H9 (cell line): Measurements from ENCODE around the gene NKX1-1. TPM values are rescaled to one million over a fixed set of nuclear protein-coding genes. Genes with fewer than 3 reads are reported as not detected.

Experiments
- DNase-seq: peaks from one replicate; pipeline ENCODE4 v3.0.0-alpha.2; 2017
- H2AFZ ChIP-seq: one replicate; pipeline ENCODE4 v1.6.1; 2013; ENCODE audit warnings: mild to moderate bottlenecking, low read length, control low read depth, moderate library complexity
- H2AK5ac ChIP-seq: 2 replicates; pipeline ENCODE4 v1.6.1; 2013; ENCODE audit warnings: low read length, control low read depth, mixed read lengths; ENCODE audit not compliant: insufficient read length
- H2BK120ac ChIP-seq: one replicate; pipeline ENCODE4 v1.6.1; 2013; ENCODE audit warnings: low read depth, mild to moderate bottlenecking, low read length, control low read depth, inconsistent platforms; ENCODE audit not compliant: poor library complexity, severe bottlenecking
- H2BK12ac ChIP-seq: 2 replicates; pipeline ENCODE4 v1.6.1; 2013; ENCODE audit warnings: low read length, control low read depth, mixed read lengths, low read depth; ENCODE audit not compliant: insufficient read length
- H2BK15ac ChIP-seq: 2 replicates; pipeline ENCODE4 v1.6.1; 2013; ENCODE audit warnings: low read depth, low read length, control low read depth
- H2BK20ac ChIP-seq: one replicate; pipeline ENCODE4 v1.6.1; 2013; ENCODE audit warnings: low read depth, mild to moderate bottlenecking, low read length, control low read depth, inconsistent platforms; ENCODE audit not compliant: poor library complexity, severe bottlenecking
- H2BK5ac ChIP-seq: 2 replicates; pipeline ENCODE4 v1.6.1; 2013; ENCODE audit warnings: low read length, control low read depth, mixed read lengths; ENCODE audit not compliant: insufficient read length
- H3K14ac ChIP-seq: 2 replicates; pipeline ENCODE4 v1.6.1; 2013; ENCODE audit warnings: low read length, control low read depth; ENCODE audit not compliant: insufficient read depth
- H3K18ac ChIP-seq: 2 replicates; pipeline ENCODE4 v1.6.1; 2013; ENCODE audit warnings: low read depth, mild to moderate bottlenecking, mixed read lengths, low read length, control low read depth; ENCODE audit not compliant: insufficient read length
- H3K23ac ChIP-seq: 2 replicates; pipeline ENCODE4 v1.6.1; 2013; ENCODE audit warnings: low read length, control low read depth, mixed read lengths, low read depth; ENCODE audit not compliant: insufficient read length
- H3K23me2 ChIP-seq: 2 replicates; pipeline ENCODE4 v1.6.1; 2013; ENCODE audit warnings: low read depth, mild to moderate bottlenecking, mixed read lengths, low read length, control low read depth; ENCODE audit not compliant: insufficient read length, poor library complexity, severe bottlenecking
- H3K27ac ChIP-seq: 2 replicates; pipeline ENCODE4 v1.5.1; 2013; ENCODE audit warnings: low read length, control low read depth, mixed read lengths, low read depth; ENCODE audit not compliant: insufficient read length
- H3K27me3 ChIP-seq: 2 replicates; pipeline ENCODE4 v1.6.1; 2013; ENCODE audit warnings: low read length, control low read depth, inconsistent platforms; ENCODE audit not compliant: insufficient read depth
- H3K4ac ChIP-seq: 2 replicates; pipeline ENCODE4 v1.6.1; 2013; ENCODE audit warnings: low read depth, mild to moderate bottlenecking, control low read depth, inconsistent platforms, low read length, moderate library complexity
- H3K4me1 ChIP-seq: 2 replicates; pipeline ENCODE4 v1.6.1; 2013; ENCODE audit warnings: low read length, control low read depth, inconsistent platforms; ENCODE audit not compliant: insufficient read depth
- H3K4me2 ChIP-seq: 2 replicates; pipeline ENCODE4 v1.6.1; 2013; ENCODE audit warnings: low read length, control low read depth, mixed read lengths; ENCODE audit not compliant: insufficient read length, insufficient read depth
- H3K56ac ChIP-seq: 2 replicates; pipeline ENCODE4 v1.6.1; 2013; ENCODE audit warnings: low read depth, mild to moderate bottlenecking, mixed read lengths, low read length, control low read depth; ENCODE audit not compliant: insufficient read length
- H3K79me1 ChIP-seq: 2 replicates; pipeline ENCODE4 v1.6.1; 2013; ENCODE audit warnings: low read depth, mild to moderate bottlenecking, moderate library complexity, low read length, control low read depth, inconsistent platforms; ENCODE audit not compliant: insufficient read depth, poor library complexity, severe bottlenecking
- H3K79me2 ChIP-seq: 2 replicates; pipeline ENCODE4 v1.6.1; 2013; ENCODE audit warnings: low read length, control low read depth, inconsistent platforms; ENCODE audit not compliant: insufficient read depth
- H3K9ac ChIP-seq: 2 replicates; pipeline ENCODE4 v1.6.1; 2013; ENCODE audit warnings: low read length, control low read depth, mixed read lengths; ENCODE audit not compliant: insufficient read length; ENCODE audit errors: extremely low read depth
- H3K9me3 ChIP-seq: one replicate; pipeline ENCODE4 v1.6.1; 2013; ENCODE audit warnings: low read depth, low read length, inconsistent platforms; ENCODE audit not compliant: control insufficient read depth
- H3T11ph ChIP-seq: one replicate; pipeline ENCODE4 v1.6.1; 2013; ENCODE audit warnings: mild to moderate bottlenecking, low read length, control low read depth, inconsistent platforms
- H4K20me1 ChIP-seq: one replicate; pipeline ENCODE4 v1.6.1; 2013; ENCODE audit not compliant: control insufficient read depth, insufficient read length, insufficient read depth
- H4K5ac ChIP-seq: 2 replicates; pipeline ENCODE4 v1.6.1; 2013; ENCODE audit warnings: low read depth, mild to moderate bottlenecking, mixed read lengths, low read length, control low read depth; ENCODE audit not compliant: insufficient read length
- H4K8ac ChIP-seq: replicated peaks from 2 replicates; pipeline ENCODE4 v1.6.1; 2013; ENCODE audit warnings: low read length, control low read depth, mixed read lengths, low read depth; ENCODE audit not compliant: insufficient read length
- H4K91ac ChIP-seq: 2 replicates; pipeline ENCODE4 v1.6.1; 2013; ENCODE audit warnings: low read depth, mild to moderate bottlenecking, moderate library complexity, mixed read lengths, low read length, control low read depth; ENCODE audit not compliant: insufficient read length
- H3K27ac Mint-ChIP-seq, 3 experiments: 2 replicates in 2 of 3; 3 replicates in 1 of 3; pipeline ENCODE4 v1.8.0; 2020 to 2021; ENCODE audit warnings: mixed read lengths in 3 of 3, mild to moderate bottlenecking in 1 of 3, moderate library complexity in 1 of 3
- H3K27me3 Mint-ChIP-seq: 2 replicates; pipeline ENCODE4 v1.8.0; 2021; ENCODE audit warnings: low read depth, mild to moderate bottlenecking, moderate library complexity, mixed read lengths
- H3K36me3 Mint-ChIP-seq, 3 experiments: 2 replicates in 2 of 3; 3 replicates in 1 of 3; pipeline ENCODE4 v1.8.0; 2020 to 2021; ENCODE audit warnings: low read depth in 3 of 3, mixed read lengths in 3 of 3; ENCODE audit not compliant: insufficient read depth in 1 of 3
- H3K4me1 Mint-ChIP-seq, 2 experiments: 2 replicates each; pipeline ENCODE4 v1.8.0; 2020; ENCODE audit warnings: mixed read lengths in 2 of 2
- H3K4me3 Mint-ChIP-seq, 2 experiments: 2 replicates in 1 of 2; 3 replicates in 1 of 2; pipeline ENCODE4 v1.8.0; 2020 to 2021; ENCODE audit warnings: mild to moderate bottlenecking in 2 of 2, mixed read lengths in 2 of 2, moderate library complexity in 1 of 2
- H3K9me3 Mint-ChIP-seq, 2 experiments: 2 replicates in 1 of 2; 3 replicates in 1 of 2; pipeline ENCODE4 v1.8.0; 2020; ENCODE audit warnings: mild to moderate bottlenecking in 2 of 2, mixed read lengths in 2 of 2, moderate library complexity in 1 of 2
- CTCF ChIP-seq: fragments of 200-600 bp; sonication (generic); conservative IDR thresholded peaks from 3 replicates; pipeline ENCODE4 v1.8.0; 2021; ENCODE audit warnings: antibody characterized with exemption, mild to moderate bottlenecking
- WGBS: extraction: QIAGEN DNeasy Blood & Tissue Kit; methylation state at CpG from one replicate; pipeline ENCODE4 v1.1.7; 2013; ENCODE audit warnings: missing lambda C conversion rate, low lambda C conversion rate, mixed read lengths; ENCODE audit not compliant: insufficient read length; ENCODE audit errors: extremely low coverage; 5-methylcytosine and 5-hydroxymethylcytosine counted together
- total RNA-seq: library from RNA; stranded (reverse); gene quantifications from 2 replicates; pipeline ENCODE4 v1.2.1, GENCODE V29; 2021

The NKX1-1 gene
- total RNA-seq, 1 experiment from 2014 or later = not detected

- H3K36me3 Mint-ChIP-seq = peaks cover 0 to 7% (median 0%) of the 10 kb centered on the region in 3 experiments; a peak in 2 of 7 replicates
- Histone ChIP-seq H3K56ac (no peak overlapping the region), H3T11ph (no peak overlapping the region), H3K14ac (no peak overlapping the region), H3K4ac (no peak overlapping the region), H4K8ac (no peak overlapping the region), H3K79me1 (no peaks in the 10 kb centered on the region), H3K23me2 (no peaks in the 10 kb centered on the region), H2BK120ac (no peak overlapping the region), H4K5ac (no peak overlapping the region), H3K27me3 (no peaks in the 10 kb centered on the region), H3K4me1 (no peaks in the 10 kb centered on the region), H3K27ac (no peak overlapping the region), H2BK15ac (no peak overlapping the region), H2AK5ac (no peak overlapping the region), H3K79me2 (no peaks in the 10 kb centered on the region), H4K91ac (no peak overlapping the region), H3K4me2 (no peak overlapping the region), H2BK5ac (no peak overlapping the region), H3K9ac (no peak overlapping the region), H2BK20ac (no peak overlapping the region), H3K9me3 (no peaks in the 10 kb centered on the region), H3K23ac (no peak overlapping the region), H4K20me1 (peaks cover 5% of the 10 kb centered on the region), H2BK12ac (no peak overlapping the region), H2AFZ (no peak overlapping the region), H3K18ac (no peak overlapping the region)
- no peaks in the 10 kb centered on the region for H3K4me1 Mint-ChIP-seq
- H3K4me3 Mint-ChIP-seq = no peak overlapping the region
- H3K9me3 Mint-ChIP-seq = no peaks in the 10 kb centered on the region
- DNase-seq = no peak
- no CpG with 5 or more reads among the region's 12 CpGs for WGBS
- H3K27ac Mint-ChIP-seq = no peak overlapping the region
- H3K27me3 Mint-ChIP-seq = no peaks in the 10 kb centered on the region
- TF ChIP-seq CTCF = no peak
These were observed 25.0 kb downstream of the NKX1-1 start for GRCh38 chr4:1381181-1381621.
